Measurements from ENCODE around the gene CHST2.
"Not testable (repeated sequence)": the region's sequence is repeated elsewhere in the genome, so short reads cannot be mapped to it uniquely, and the experiment has no call there.

The CHST2 gene

GRCh38 chr3:143119009-143119914, at the start of gene CHST2:
Gene CHST2 (plus strand): TSS chr3:143119771. CDS start chr3:143120817, 1,046 bp downstream.
- in situ Hi-C loops (cut with MboI; ENCODE audit: low sequenced_read_pairs) = no loop called here

GRCh38 chr3:143070977-143071551, 48.5 kb upstream of the CHST2 start:
- in situ Hi-C loops (cut with MboI; ENCODE audit: low sequenced_read_pairs) = no loop called here

GRCh38 chr3:143071776-143072175, 47.8 kb upstream of the CHST2 start:
- in situ Hi-C loops (cut with MboI; ENCODE audit: low sequenced_read_pairs) = no loop called here

- in situ Hi-C loops (cut with MboI; ENCODE audit: low sequenced_read_pairs) = not testable (repeated sequence)
Observed at GRCh38 chr3:143072298-143073020, 47.1 kb upstream of the CHST2 start.

GRCh38 chr3:143073541-143073940, 46.0 kb upstream of the CHST2 start:
- in situ Hi-C loops (cut with MboI; ENCODE audit: low sequenced_read_pairs) = not testable (repeated sequence)

- in situ Hi-C loops (cut with MboI; ENCODE audit: low sequenced_read_pairs) = not testable (repeated sequence)
Observed at GRCh38 chr3:143073983-143074382, 45.6 kb upstream of the CHST2 start.

GRCh38 chr3:143078883-143079282, 40.7 kb upstream of the CHST2 start:
- in situ Hi-C loops (cut with MboI; ENCODE audit: low sequenced_read_pairs) = no loop called here

GRCh38 chr3:143080196-143080595, 39.4 kb upstream of the CHST2 start:
- in situ Hi-C loops (cut with MboI; ENCODE audit: low sequenced_read_pairs) = no loop called here

- in situ Hi-C loops (cut with MboI; ENCODE audit: low sequenced_read_pairs) = no loop called here
Observed at GRCh38 chr3:143081365-143081764, 38.2 kb upstream of the CHST2 start.

- in situ Hi-C loops (cut with MboI; ENCODE audit: low sequenced_read_pairs) = no loop called here
Observed at GRCh38 chr3:143081844-143082778, 37.5 kb upstream of the CHST2 start.

GRCh38 chr3:143083781-143084180, 35.8 kb upstream of the CHST2 start:
- in situ Hi-C loops (cut with MboI; ENCODE audit: low sequenced_read_pairs) = no loop called here

- in situ Hi-C loops (cut with MboI; ENCODE audit: low sequenced_read_pairs) = no loop called here
Observed at GRCh38 chr3:143084856-143085731, 34.5 kb upstream of the CHST2 start.

- in situ Hi-C loops (cut with MboI; ENCODE audit: low sequenced_read_pairs) = no loop called here
Observed at GRCh38 chr3:143088835-143089234, 30.7 kb upstream of the CHST2 start.

- in situ Hi-C loops (cut with MboI; ENCODE audit: low sequenced_read_pairs) = no loop called here
Observed at GRCh38 chr3:143089965-143090364, 29.6 kb upstream of the CHST2 start.

GRCh38 chr3:143090486-143090885, 29.1 kb upstream of the CHST2 start:
- in situ Hi-C loops (cut with MboI; ENCODE audit: low sequenced_read_pairs) = no loop called here

- in situ Hi-C loops (cut with MboI; ENCODE audit: low sequenced_read_pairs) = no loop called here
Observed at GRCh38 chr3:143090976-143091837, 28.4 kb upstream of the CHST2 start.

GRCh38 chr3:143092191-143092590, 27.4 kb upstream of the CHST2 start:
- in situ Hi-C loops (cut with MboI; ENCODE audit: low sequenced_read_pairs) = no loop called here

GRCh38 chr3:143095813-143096212, 23.8 kb upstream of the CHST2 start:
- in situ Hi-C loops (cut with MboI; ENCODE audit: low sequenced_read_pairs) = no loop called here
